Endothelial cell of umbilical vein (primary cell): ENCODE results near the gene CREG1.

Experiments used
- FOS ChIP-seq: IDR thresholded peaks from 2 replicates; pipeline ENCODE4 v1.6.1; 2011; ENCODE audit warnings: mild to moderate bottlenecking, low read length, moderate library complexity, borderline replicate concordance; ENCODE audit not compliant: insufficient read depth
- MYC ChIP-seq: IDR thresholded peaks from one replicate; pipeline ENCODE4 v1.6.1; 2011; ENCODE audit warnings: mild to moderate bottlenecking, low read depth, low read length
- POLR2A ChIP-seq: IDR thresholded peaks from 2 replicates; pipeline ENCODE4 v1.6.1; 2012; ENCODE audit warnings: low read depth, mild to moderate bottlenecking, control low read depth, low read length
- POLR2AphosphoS5 ChIP-seq: IDR thresholded peaks from 2 replicates; pipeline ENCODE4 v1.6.1; 2012; ENCODE audit warnings: low read depth, mild to moderate bottlenecking, control low read depth, low read length, moderate library complexity; ENCODE audit not compliant: insufficient read depth
- TF ChIP-seq, protein P1 (sequence below): IDR thresholded peaks from 2 replicates; pipeline ENCODE4 v1.6.1; 2011; ENCODE audit not compliant: insufficient read depth, insufficient read length
- TF ChIP-seq, protein P2 (sequence below), 2 donors: IDR thresholded peaks; 1 replicate in 1 of 2; 2 replicates in 1 of 2; pipeline ENCODE4 v1.5.1; 2011; ENCODE audit warnings: low read length in 2 of 2, mild to moderate bottlenecking in 2 of 2, moderate library complexity in 2 of 2, control low read depth in 1 of 2, inconsistent platforms in 1 of 2, low read depth in 1 of 2; ENCODE audit not compliant: insufficient read depth in 1 of 2; ENCODE audit errors: extremely low read depth in 1 of 2

DNA sequence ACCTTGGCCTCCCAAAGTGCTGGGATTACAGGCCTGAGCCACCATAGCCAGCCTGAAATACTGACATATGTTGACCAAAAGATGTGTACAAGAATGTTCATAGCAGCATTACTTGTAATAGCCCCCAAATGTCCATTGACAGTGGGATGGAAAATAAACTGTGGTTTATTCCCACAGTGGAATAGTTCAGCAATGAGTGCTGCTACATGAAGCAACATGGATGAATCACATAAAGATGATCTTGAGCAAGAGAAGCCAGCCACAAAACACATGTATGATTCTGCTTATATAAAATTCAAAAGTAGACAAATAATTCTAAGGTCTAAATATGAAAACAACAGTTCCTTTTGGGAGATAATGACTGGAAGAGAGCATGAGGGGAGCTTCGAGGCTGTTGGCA is 9.1 kb upstream of the CREG1 start:
- TF ChIP-seq, protein P1, sequence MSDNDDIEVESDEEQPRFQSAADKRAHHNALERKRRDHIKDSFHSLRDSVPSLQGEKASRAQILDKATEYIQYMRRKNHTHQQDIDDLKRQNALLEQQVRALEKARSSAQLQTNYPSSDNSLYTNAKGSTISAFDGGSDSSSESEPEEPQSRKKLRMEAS: no peak
- TF ChIP-seq, protein P2, sequence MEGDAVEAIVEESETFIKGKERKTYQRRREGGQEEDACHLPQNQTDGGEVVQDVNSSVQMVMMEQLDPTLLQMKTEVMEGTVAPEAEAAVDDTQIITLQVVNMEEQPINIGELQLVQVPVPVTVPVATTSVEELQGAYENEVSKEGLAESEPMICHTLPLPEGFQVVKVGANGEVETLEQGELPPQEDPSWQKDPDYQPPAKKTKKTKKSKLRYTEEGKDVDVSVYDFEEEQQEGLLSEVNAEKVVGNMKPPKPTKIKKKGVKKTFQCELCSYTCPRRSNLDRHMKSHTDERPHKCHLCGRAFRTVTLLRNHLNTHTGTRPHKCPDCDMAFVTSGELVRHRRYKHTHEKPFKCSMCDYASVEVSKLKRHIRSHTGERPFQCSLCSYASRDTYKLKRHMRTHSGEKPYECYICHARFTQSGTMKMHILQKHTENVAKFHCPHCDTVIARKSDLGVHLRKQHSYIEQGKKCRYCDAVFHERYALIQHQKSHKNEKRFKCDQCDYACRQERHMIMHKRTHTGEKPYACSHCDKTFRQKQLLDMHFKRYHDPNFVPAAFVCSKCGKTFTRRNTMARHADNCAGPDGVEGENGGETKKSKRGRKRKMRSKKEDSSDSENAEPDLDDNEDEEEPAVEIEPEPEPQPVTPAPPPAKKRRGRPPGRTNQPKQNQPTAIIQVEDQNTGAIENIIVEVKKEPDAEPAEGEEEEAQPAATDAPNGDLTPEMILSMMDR (IDR thresholded peaks at IDR 0.05; ENCODE audit: extremely low read depth in 1 of 2, insufficient read depth in 1 of 2, low read depth in 1 of 2, low read length in 2 of 2): no peak
- no peak for TF ChIP-seq FOS
- TF ChIP-seq MYC: no peak
- no peak for TF ChIP-seq POLR2A
- TF ChIP-seq POLR2AphosphoS5: no peak
